Fibroblast of skin of left biceps (primary cell): ENCODE measurements around the gene ABO.
"Not testable (repeated sequence)": the region's sequence is repeated elsewhere in the genome, so short reads cannot be mapped to it uniquely, and the experiment has no call there.

Experiments used
- DNase-seq, 2 experiments: peaks; one replicate each; pipeline ENCODE4 v3.0.0-alpha.2; 2013; ENCODE audit warnings: low read depth in 2 of 2

The ABO gene

DNA sequence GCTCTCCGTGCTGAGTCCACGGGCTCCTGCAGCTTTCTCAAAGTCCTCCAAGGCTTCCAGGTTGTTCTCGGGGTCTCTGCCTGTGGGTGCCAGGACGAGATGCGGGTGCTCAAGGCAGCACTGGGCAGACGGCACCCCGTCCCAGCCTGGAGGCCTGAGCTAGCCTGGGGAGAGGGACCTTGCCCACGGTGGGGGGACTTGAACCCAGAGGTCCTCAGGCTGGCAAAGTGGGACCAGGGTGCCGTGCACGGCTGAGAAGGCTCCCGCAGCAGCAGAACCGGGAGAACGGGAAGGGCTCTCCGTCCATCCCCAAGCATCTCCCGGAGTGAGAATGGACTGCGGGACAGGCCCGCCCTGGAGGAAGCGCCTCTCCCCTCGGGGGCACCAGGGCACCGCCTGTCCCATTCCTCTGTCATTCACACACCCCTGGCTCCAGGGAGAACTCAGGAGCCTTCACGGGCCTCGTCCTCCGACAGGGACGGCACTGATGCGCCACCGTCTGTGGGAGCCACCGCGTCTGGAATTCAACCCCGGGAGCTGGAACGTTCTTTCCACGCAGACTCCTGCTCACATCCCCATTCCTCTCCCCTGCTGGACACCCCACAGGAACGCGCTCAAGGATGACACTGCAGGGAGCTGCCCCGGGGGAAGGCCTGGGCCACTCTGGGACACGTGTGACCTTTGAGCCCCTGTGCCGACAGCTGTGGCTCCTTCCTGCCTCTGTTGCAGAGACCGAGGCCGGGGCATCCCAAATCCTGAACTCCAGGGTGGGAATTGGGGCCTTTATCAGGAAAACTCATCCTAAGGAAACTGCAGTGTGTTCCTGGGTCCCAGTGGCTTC, 49.6 kb downstream of the ABO start:
- no peak for DNase-seq

DNA sequence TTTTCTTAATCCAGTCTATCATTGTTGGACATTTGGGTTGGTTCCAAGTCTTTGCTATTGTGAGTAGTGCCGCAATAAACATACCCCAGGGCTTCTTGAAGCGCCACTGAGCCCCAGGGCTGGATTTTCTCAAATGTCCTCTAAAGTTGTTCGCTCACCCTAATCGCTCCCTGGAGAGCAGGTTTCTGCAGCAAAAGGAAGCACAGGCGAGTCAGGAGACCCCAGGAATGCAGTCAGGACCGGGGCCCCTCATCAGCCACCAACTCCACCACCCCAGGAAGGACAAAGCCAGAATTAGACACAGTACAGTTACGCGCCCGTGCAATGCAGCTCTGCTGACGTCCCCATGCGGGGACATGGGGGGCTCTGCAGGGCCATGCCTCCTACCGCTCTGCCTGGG, 50.2 kb downstream of the ABO start:
- no peak for DNase-seq

DNA sequence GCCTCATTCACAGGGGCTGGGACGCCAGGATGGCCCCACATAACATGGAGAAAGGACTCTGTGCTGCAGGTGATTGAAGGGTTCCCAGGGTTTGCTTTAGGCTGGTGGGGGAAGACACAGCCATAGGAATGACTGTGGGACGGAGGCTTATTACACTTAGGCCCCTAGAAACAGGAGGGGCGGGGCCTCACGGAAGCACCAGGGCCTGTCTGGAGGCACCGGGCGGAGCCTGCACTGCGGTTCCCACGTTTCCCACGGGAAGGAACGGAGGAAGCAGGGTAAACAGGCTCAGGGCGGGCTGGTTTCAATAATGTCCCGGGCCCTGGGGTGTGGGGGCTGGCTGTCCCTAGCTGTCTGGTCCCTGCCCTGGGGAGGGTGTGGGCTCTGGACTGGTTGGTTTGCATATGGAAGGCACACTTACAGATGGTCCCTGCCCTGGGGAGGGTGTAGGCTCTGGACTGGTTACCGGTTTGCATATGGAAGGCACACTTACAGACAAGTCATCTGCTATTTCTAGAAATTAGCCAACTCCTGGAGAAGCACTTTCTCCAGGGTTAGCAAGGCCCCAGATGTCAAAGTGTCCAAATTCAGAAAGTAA, 51.7 kb downstream of the ABO start:
- DNase-seq: not testable (repeated sequence)

DNA sequence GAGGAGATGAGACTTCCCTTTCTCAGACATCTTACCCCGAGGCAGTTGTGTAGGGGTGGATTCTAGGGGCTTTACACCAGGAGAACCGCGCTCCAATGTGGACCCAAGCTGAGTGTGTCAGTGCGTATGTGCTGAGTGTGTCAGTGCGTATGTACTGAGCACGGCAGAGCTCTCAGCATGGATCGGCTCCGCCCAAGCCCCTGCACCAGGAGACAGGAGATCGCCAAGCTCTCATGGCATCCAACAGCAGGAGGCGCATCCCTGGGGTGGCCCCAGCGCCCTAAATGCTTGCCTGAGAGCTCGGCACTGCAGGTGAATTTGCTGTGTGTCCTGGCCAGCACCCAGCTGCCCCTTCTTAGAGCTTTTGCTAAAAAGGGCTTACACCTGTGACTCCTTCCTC, 53.0 kb downstream of the ABO start:
- DNase-seq: not testable (repeated sequence)

DNA sequence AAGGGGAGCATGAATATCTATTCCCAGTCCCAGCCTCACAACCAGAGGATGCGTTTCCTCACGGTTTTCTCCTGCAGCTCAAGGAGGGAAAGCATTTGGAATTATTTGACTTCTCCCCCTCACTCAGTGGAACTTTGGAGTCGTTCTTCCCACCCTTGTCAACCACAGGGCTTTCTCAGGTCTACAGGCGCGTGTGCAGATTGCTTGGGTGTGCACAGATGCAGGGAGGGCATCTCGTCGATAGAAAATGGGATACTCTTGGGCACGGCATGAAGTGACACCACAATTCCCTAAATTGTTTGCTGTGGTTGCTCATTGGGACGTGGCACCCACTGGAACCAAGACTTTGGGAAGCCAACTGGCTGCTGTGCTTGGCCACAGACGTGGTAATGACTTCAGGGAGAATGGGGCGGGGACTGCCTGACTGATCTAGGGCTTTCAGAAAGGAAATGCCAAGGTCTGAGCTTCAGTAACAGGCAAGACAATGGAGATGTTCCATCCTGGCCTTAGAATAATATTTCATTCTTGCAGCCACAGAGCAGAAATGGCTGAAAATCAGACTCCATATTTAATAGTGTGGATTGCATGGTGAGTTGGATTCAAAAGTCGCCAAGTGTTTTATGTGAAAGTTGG, 53.7 kb downstream of the ABO start:
- no peak for DNase-seq

DNA sequence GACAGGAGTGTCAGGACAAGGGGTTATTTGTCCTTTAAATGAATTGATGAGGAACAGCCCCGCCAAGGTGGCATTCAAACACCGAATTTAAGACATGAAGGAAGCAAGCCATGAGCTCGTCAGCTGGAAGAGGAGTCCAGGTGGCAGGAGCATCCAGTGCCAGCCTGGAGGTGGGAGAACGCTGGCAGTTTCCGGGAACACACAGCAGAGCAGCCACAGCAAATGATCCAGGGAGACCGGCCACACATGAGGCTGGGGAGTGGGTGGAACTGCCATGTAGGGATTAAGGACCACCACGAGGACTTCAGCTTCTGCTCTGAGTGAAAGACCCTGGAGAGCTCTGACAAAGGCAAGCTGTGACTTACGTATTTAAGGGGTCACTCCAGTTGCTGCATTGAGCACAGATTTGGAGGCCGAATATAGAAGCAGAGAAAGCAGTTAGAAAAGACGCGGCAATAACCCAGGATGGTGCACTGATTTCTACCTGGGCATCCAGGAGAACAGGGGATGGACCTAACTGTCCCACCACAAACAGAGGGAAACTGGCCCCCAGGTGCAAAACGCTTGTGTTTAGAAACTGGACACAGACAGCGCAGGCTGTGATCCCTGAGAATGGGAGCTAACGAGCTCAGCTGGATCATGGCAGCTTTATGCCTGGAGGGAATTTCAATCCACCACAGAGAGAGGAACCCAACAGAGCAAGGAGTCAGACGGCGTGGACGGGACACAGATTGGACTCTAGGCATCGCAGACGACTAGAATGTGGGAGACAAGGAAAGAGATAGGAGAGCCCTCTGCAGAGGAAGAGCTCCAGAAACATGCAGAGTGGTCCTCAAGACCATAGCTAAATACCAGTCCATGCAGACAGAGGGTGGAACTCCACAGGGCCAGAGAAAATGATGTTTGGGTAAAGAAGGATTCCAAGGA, 56.7 kb downstream of the ABO start:
- DNase-seq: not testable (repeated sequence)

DNA sequence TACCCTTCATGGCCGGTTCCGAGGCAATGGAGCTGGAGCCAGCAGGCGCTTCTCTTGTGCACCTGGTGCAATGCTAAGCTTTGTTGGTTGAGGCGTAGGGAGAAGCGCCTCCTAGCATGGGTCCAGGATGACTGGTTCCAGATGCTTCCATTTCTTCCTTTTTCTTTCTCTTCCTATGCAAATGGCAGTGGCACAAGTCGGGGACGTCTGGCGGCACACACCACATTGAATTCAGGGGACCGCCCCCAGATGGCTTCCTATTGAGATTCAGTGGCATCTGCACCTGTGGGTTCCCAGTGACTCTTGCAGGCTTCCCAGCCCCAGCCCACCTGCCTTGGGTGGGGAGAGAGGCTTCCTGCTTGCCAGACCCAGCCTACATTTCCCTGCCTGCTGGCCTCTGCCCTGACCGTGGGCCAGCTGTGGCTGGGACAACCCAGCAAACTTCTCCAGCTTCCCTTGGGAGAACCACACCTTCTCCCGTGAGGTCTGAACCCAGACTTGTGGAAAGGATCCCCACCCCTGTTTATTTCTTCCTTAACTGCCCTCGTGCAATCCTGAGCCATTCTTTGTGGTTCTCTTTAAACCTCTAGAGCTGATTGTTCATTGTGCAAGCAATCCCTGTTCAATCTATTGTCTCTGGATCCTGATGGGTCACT, 57.5 kb downstream of the ABO start:
- not testable (repeated sequence) for DNase-seq

DNA sequence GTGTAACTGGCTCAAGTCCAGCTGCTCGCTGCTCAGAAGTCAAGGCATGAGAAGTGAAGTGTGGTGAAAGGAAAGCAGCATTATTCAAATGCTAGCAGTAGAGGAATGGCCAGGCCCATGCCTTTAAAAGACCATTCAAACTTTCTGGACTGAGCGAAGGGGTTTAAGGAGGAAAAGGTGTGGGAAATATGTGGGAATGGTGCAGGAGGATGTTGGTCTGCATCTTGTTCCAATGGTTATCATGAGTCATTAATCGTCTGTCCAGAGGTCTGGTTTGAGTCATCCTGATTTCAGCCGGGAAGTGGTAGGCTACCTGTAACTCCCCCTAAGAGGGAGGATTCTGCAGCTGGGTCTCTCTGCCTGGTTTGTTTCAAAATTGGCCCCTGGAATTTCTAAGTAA, 60.7 kb downstream of the ABO start:
- DNase-seq: not testable (repeated sequence)

DNA sequence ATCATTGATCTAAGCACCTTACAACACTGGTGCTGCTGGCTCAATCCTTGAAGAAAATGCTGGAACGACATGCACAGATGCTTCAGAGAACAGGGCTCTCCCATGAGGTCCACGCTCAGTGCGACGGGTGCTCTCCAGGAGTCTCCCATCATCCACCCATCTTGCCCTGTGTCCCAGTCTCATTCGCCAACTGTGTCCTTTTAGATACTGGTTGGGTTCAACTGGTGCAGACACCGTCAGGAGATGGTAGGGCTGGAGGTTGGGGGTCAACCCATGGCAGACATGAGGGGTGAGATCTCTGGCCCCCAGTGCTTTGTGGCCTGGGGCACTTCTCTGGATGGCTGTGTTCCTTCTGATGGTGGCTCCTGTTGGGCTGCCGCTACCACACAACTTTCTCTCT, 64.4 kb downstream of the ABO start:
- no peak for DNase-seq

DNA sequence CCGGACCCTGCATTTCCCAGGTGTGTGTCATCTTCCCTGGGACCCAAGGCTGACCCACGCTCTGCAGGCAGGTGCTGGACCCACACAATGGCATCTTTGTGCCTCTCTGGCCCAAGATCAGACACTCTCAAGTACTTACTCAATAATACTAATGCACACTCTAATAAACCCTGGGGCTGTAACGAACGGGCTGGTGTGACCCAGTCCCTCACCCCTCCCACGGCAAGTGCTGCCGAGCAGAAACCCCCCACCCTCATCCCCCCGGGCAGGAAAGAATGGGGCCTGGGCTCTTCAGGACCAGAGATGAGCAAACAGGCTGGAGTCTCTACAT, 64.8 kb downstream of the ABO start:
- DNase-seq: no peak

DNA sequence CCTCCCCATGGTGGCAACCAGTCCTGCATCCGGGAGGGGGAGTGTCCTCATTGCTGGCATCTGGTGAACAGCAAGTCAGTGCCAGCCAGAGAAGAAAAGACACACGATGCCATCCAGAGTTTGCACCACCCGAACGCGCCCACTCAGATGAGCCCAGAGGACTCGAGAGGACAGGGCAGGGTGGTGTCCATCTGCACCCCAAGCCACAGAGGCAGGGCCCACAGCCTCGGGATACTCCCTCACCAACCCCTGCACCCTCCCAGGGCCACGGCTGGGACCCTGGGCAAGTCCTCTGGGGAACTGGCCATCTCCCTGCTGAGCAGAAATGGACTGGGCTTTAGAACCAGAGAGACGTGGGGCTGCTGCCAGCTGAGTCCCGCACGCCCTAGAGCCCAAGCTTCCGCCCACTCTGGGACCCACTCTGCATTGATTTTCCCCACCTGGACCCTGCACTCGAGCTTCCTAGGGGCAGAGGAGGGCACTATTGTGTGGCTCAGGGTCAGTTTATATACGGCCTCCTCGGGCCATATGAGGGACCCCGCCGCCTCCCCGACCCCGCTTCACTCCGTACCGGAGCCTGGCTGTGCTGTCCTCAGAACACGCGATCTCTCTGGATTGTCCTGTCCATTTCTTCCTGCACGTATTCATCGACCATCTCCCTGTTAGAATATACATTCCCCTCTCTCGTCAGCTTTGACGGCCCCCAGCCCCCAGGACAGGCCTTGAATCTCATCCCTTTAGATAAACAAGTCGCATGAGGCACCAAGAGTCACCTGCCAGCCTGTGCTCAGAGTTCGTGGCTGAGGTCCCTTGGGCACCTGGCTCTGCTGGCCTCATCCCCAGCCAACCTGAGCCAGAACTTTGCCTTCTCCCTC, 65.4 kb downstream of the ABO start:
- DNase-seq: not testable (repeated sequence)

DNA sequence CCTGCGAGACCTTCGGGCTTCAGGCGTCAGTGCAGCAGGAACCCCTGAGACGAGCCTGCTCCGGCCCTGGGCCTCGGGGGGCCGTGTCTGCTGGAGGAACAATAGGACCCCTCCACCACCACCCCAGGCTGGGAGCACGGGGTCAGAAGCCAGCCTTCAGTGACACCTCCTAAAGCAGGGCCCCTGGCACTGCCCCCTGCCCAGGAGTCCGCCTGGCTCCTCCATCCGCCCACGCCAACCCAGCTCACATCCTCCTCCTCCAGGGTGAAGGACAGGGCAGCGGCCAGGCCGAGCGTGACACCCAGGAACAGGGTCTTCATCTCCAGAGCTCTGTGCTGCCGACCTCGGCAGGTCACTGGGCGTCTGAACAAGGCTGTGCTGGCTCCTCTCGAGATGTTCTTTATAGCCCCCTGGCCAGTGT, 66.1 kb downstream of the ABO start, which contains the start of gene OBP2B:
TSS of gene OBP2B (minus strand) at position 371 of the 421 bp plus-strand sequence. CDS start at position 320, 51 bp downstream.
- not testable (repeated sequence) for DNase-seq

DNA sequence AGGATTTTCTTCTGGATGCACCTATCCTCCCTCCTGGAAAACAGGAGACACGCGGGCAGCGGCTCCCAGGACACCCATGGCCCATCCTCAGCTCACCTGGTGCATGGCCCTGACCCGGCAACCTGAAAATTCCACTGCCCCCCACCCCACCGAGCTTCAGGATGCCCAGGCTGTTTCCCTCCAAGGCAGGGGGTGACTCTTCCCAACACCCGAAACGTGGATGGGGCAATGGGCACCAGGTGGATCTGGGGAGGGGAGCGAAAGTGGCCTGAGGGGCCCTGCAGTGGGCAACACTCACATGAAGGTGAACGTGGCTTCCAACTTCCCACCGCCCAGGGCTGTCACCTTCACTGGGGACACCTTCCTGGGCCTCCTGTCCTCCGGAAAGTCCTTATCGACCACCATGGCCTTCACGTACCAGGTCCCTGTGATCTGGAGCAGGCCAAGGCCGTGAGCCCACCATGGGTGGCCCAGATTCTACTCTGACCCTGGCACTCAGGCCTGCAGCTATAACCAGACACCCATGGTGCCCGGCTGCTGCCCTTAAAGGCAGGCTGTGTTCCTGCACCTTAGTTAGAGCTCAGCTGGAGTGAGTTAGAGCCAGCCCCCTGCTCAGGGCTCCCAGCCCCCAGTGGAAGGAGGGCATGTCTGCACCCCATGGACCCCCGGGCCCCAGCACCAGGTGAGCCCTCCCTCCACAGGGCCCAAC, 66.7 kb downstream of the ABO start:
- DNase-seq: not testable (repeated sequence)

DNA sequence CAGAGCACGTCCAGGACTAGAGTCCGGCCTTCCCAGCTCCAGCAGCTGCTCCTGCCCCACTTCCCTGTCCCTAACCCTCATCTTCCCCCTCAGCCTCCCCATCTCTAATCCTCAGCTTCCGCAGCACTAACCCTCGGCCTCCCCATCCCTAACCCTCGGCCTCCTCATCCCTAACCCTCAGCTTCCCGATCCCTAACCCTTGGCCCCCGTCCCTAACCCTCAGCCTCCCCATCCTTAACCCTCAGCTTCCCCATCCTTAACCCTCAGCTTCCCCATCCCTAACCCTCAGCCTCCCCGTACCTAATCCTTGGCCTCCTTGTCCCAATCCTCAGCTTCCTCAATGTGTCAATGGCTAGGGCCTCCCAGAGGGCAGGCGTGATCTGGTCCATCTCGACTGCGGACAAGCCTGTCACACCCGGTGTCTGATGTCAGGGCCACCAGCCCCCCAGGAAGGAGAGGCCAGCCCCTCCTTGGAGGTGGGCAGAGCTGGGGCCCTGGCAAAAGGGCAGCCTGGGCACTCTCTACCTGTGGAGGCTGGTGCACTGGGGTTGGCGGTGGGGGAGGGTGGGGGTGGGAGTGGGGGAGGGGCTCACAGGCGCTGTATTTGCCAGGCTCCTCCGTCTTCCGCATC, 67.3 kb downstream of the ABO start:
- DNase-seq: no peak

DNA sequence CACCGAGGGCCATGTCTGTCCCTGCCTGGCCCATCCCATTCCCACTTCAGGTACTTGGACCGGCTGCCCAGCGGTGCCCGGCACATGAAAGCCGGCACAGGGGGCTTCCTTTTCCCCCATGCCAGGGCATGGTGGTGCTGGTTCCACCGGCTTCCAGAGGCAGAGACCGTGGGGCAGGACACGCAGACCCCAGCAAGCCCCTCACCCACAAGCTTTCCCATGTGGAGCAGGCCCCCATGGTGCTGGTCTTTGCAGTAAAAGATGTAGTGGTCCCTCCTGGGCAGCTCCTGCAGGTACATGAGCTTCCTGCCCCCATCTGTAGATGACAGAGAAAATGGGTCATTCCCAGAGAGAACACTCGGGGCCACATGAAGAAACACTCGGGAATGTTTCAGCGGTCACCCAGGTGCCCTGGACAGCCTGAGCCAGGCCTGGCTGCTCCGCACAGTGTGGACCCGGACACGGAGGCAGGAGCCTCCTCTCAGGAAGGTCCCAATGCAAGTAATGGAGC, 67.9 kb downstream of the ABO start:
- no peak for DNase-seq

DNA sequence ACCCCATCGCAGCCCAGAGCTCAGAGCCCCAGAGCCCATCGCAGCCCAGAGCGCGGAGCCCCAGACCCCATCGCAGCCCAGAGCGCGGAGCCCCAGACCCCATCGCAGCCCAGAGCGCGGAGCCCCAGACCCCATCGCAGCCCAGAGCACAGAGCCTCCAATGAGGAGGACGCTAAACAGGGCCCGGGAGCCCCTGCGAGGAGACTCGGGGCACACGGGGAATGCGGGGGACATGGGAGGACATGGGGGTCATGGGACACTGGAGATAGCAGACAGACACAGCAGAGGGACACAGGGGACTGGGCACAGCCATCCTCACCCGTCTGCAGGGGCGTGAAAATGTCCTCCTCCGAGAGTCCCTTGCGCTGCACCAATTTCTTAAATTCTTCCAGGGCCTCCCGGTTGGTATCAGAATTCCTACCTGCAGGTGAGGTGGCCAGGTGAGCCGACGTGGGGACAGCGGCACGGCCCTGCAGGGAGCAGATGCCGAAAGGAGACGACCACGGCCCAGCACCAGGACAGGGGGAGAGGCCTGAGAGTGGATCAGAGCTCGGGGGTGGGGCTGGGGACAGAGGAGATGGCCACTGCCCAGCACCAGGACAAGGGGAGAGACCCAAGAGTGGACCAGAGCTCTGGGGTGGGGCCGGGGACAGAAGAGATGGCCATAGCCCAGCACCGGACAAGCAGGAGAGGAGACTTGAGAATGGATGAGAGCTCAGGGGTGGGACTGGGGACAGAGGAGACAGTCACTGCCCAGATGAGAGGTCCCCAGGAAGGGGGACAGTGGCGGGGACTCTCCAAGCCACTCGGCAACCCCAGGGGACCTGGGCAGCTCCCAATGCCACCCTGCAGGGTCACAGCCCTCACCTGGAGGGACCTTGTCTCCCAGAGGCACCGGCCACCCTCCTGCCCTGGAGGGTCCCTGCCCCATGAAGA, 68.7 kb downstream of the ABO start:
- no peak for DNase-seq

DNA sequence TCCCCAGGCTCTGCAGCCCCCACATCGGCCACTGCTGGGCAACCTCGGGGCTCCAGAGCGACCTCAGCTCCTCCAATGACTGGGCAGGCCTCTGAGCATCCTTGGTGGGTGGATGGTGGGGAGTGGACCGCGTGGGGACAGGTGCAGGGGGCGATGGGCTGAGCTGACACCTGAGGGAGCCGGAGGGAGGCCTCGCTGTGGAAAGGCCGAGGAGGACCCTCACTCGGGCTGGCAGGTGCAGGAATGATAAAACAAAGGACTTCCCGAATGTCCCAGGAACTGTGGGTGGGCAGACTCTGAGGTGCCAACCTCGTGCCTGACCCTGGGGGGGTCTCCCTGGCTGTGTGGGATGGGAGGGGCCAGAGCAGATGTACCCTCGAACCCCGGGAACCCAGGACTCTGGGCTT, 69.5 kb downstream of the ABO start:
- DNase-seq: not testable (repeated sequence)
